Prostate gland (tissue), 2 donors: ENCODE data around the gene MRPL16. TPM values are rescaled to one million over a fixed set of nuclear protein-coding genes. Genes with fewer than 3 reads are reported as not detected.

Experiments used
- DNase-seq: peaks from one replicate; pipeline ENCODE4 v3.0.0-alpha.2; 2019; ENCODE audit warnings: low spot score
- H3K27ac ChIP-seq, 2 donors: fragments of 200-600 bp; sonication (generic); 2 replicates each; pipeline ENCODE4 v1.5.1; 2017 to 2019
- H3K27me3 ChIP-seq: fragments of 200-600 bp; sonication (generic); replicated peaks from 2 replicates; pipeline ENCODE4 v1.5.1; 2019; ENCODE audit not compliant: insufficient read depth
- H3K36me3 ChIP-seq, 2 donors: fragments of 200-600 bp; sonication (generic); 1 replicate in 1 of 2; 2 replicates in 1 of 2; pipeline versions ENCODE4 v1.5.1 to v1.8.1; 2017 to 2019
- H3K4me1 ChIP-seq: fragments of 200-600 bp; sonication (generic); replicated peaks from 2 replicates; pipeline ENCODE4 v1.5.1; 2019
- H3K4me3 ChIP-seq, 2 donors: fragments of 200-600 bp; sonication (generic); 2 replicates each; pipeline ENCODE4 v1.5.1; 2017 to 2019
- H3K9me3 ChIP-seq: fragments of 200-600 bp; sonication (generic); 2 replicates; pipeline ENCODE4 v1.5.1; 2017
- POLR2A ChIP-seq: fragments of 450-650 bp; IDR thresholded peaks from one replicate; pipeline ENCODE4 v1.6.1; 2016; ENCODE audit warnings: antibody characterized with exemption, mild to moderate bottlenecking
- POLR2AphosphoS5 ChIP-seq: sonication (generic); formaldehyde crosslinking; IDR thresholded peaks from one replicate; pipeline ENCODE4 v1.6.1; 2017; ENCODE audit warnings: antibody characterized with exemption
- WGBS: methylation state at CpG from one replicate; pipeline ENCODE4 v1.1.5; 2018; 5-methylcytosine and 5-hydroxymethylcytosine counted together
- intact Hi-C: fragments of 100-400 bp; cut with DNase I; formaldehyde crosslinking; loops from one replicate; pipeline ENCODE4 v1.14.2; 2022
- total RNA-seq, 2 donors: library from RNA; depleted of rRNA; stranded (reverse); fragments of >200 nt; gene quantifications; one replicate each; pipeline ENCODE4 v1.1.0, GENCODE V29; 2016
- TF ChIP-seq, protein P1 (sequence below), 4 experiments: fragments of 200-600 bp in 2 of 4; fragments of 450-650 bp in 2 of 4; sonication (generic) in 2 of 4; IDR thresholded peaks; 1 replicate in 3 of 4; 2 replicates in 1 of 4; pipeline ENCODE4 v1.5.1; 2016 to 2019; ENCODE audit warnings: antibody characterized with exemption in 4 of 4, mild to moderate bottlenecking in 2 of 4, moderate library complexity in 2 of 4

The MRPL16 gene
- total RNA-seq, 2 donors from 2014 or later: 38.3 to 97.6 TPM

DNA sequence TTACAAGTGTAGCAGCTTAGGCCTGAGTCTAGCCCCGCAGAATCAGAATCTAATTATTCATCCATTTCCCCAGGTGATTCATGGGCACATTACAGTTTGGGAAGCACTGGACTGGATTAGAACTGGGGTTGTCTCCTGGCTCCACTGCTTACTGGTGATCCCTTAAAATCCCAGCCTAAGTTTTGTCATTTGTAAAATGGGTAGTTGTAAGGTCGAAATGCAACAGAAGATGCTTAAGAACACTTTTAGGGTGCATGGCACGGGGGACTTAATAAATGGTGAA is 54.1 kb downstream of the MRPL16 start:
- Histone ChIP-seq H3K36me3 (no peaks in the 10 kb centered on the region), H3K27ac (peak overlapping the region; percentile 94 to 95), H3K4me3 (peak overlapping the region in 1 of 2 donors; percentile 98), H3K4me1 (peaks cover 4% of the 10 kb centered on the region), H3K27me3 (no peaks in the 10 kb centered on the region), H3K9me3 (no peaks in the 10 kb centered on the region)
- TF ChIP-seq POLR2A (no peak), POLR2AphosphoS5 (no peak)
- TF ChIP-seq, protein P1, sequence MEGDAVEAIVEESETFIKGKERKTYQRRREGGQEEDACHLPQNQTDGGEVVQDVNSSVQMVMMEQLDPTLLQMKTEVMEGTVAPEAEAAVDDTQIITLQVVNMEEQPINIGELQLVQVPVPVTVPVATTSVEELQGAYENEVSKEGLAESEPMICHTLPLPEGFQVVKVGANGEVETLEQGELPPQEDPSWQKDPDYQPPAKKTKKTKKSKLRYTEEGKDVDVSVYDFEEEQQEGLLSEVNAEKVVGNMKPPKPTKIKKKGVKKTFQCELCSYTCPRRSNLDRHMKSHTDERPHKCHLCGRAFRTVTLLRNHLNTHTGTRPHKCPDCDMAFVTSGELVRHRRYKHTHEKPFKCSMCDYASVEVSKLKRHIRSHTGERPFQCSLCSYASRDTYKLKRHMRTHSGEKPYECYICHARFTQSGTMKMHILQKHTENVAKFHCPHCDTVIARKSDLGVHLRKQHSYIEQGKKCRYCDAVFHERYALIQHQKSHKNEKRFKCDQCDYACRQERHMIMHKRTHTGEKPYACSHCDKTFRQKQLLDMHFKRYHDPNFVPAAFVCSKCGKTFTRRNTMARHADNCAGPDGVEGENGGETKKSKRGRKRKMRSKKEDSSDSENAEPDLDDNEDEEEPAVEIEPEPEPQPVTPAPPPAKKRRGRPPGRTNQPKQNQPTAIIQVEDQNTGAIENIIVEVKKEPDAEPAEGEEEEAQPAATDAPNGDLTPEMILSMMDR (IDR thresholded peaks at IDR 0.05): no peak
- intact Hi-C loops: loop anchor here (10.0 kb wide), 1 partner anchor 612 kb away; the partner anchor contains the start of gene FAM111A
- no peak for DNase-seq
- WGBS: 43% methylated on average over 3 of the region's 3 CpGs

Other genes with a start within 250 kb of the MRPL16 start
- 10 to 100 TPM; 46.1 to 49.0 TPM for gene OSBP, start 195.0 kb downstream of the MRPL16 start, total RNA-seq
- gene PATL1, start 141.7 kb downstream of the MRPL16 start, total RNA-seq: 10 to 100 TPM; 10.3 to 26.2 TPM
- not detected for gene OR10V1, start 96.9 kb downstream of the MRPL16 start, total RNA-seq
- gene STX3, start 55.4 kb downstream of the MRPL16 start, total RNA-seq: 10 to 100 TPM; 20.8 to 58.5 TPM
- gene CBLIF, start 34.7 kb upstream of the MRPL16 start, total RNA-seq: not detected
- gene TCN1, start 55.7 kb upstream of the MRPL16 start, total RNA-seq: 1 to 10 TPM; 1.0 to 8.1 TPM
- not detected for gene OOSP3, start 68.0 kb upstream of the MRPL16 start, total RNA-seq
- gene OOSP1, start 127.7 kb upstream of the MRPL16 start, total RNA-seq: not detected
- gene OOSP4A, start 153.3 kb upstream of the MRPL16 start, total RNA-seq: not detected
- not detected for gene OOSP4B, start 206.4 kb upstream of the MRPL16 start, total RNA-seq
- gene OOSP2, start 229.6 kb upstream of the MRPL16 start, total RNA-seq: 10 to 100 TPM in 1 of 2 donors, not detected in 1; 16.0 TPM
- not detected for gene MS4A3, start 245.9 kb upstream of the MRPL16 start, total RNA-seq